GM21423 (cell line): ENCODE results near the gene MCF2L2.
A peak's percentile ranks its signal among the peaks of the same experiment; 100 is the strongest.

Source experiments
- ATAC-seq: cut with Tn5 transposase; IDR thresholded peaks from one replicate; pipeline ENCODE4 v1.9.1; 2021; ENCODE audit warnings: mild to moderate bottlenecking, moderate library complexity; ENCODE audit not compliant: unreplicated experiment

The MCF2L2 gene

GRCh38 chr3:183330881-183331280 is 97.5 kb downstream of the MCF2L2 start:
- no peak for ATAC-seq

- no peak for ATAC-seq
These were observed 98.9 kb downstream of the MCF2L2 start for GRCh38 chr3:183329543-183329942.

GRCh38 chr3:183328823-183329222 is 99.6 kb downstream of the MCF2L2 start:
- no peak for ATAC-seq

GRCh38 chr3:183328164-183328563 is 100.3 kb downstream of the MCF2L2 start:
- no peak for ATAC-seq

GRCh38 chr3:183327343-183327742 is 101.1 kb downstream of the MCF2L2 start:
- ATAC-seq: no peak

- ATAC-seq: no peak
These were observed 104.3 kb downstream of the MCF2L2 start for GRCh38 chr3:183324083-183324482.

GRCh38 chr3:183319371-183319770 is 109.0 kb downstream of the MCF2L2 start:
- ATAC-seq: no peak

- no peak for ATAC-seq
These were observed 109.5 kb downstream of the MCF2L2 start for GRCh38 chr3:183318877-183319276.

GRCh38 chr3:183317886-183318865 is 110.2 kb downstream of the MCF2L2 start:
- no peak for ATAC-seq

GRCh38 chr3:183317271-183317670 is 111.1 kb downstream of the MCF2L2 start:
- no peak for ATAC-seq

GRCh38 chr3:183315739-183316138 is 112.7 kb downstream of the MCF2L2 start:
- ATAC-seq: no peak

GRCh38 chr3:183313764-183314163 is 114.7 kb downstream of the MCF2L2 start:
- ATAC-seq: no peak

GRCh38 chr3:183313351-183313750 is 115.1 kb downstream of the MCF2L2 start:
- ATAC-seq: no peak

- no peak for ATAC-seq
These were observed 116.0 kb downstream of the MCF2L2 start for GRCh38 chr3:183312433-183312832.

GRCh38 chr3:183310936-183311335 is 117.5 kb downstream of the MCF2L2 start:
- ATAC-seq: no peak

- no peak for ATAC-seq
These were observed 119.1 kb downstream of the MCF2L2 start for GRCh38 chr3:183309276-183309675.

GRCh38 chr3:183308751-183309150 is 119.7 kb downstream of the MCF2L2 start:
- no peak for ATAC-seq

GRCh38 chr3:183307749-183308148 is 120.7 kb downstream of the MCF2L2 start:
- ATAC-seq: no peak

GRCh38 chr3:183306798-183307671 is 121.4 kb downstream of the MCF2L2 start:
- ATAC-seq: peak; percentile 84

GRCh38 chr3:183303690-183304089 is 124.7 kb downstream of the MCF2L2 start:
- no peak for ATAC-seq

- ATAC-seq: no peak
These were observed 126.4 kb downstream of the MCF2L2 start for GRCh38 chr3:183301937-183302580.
